ENCODE results near the gene NECTIN1.

- TF ChIP-seq BACH2 (CRISPR knock-in tag; IDR thresholded peaks at IDR 0.05; ENCODE audit: borderline replicate concordance) = no peak
- TF ChIP-seq RARB (CRISPR knock-in tag; IDR thresholded peaks at IDR 0.05) = no peak
- TF ChIP-seq ZNF70 (CRISPR knock-in tag; IDR thresholded peaks at IDR 0.05) = no peak
- no peak for TF ChIP-seq ARNTL (CRISPR knock-in tag; IDR thresholded peaks at IDR 0.05; ENCODE audit: borderline replicate concordance, low read depth)
- TF ChIP-seq, protein P1, sequence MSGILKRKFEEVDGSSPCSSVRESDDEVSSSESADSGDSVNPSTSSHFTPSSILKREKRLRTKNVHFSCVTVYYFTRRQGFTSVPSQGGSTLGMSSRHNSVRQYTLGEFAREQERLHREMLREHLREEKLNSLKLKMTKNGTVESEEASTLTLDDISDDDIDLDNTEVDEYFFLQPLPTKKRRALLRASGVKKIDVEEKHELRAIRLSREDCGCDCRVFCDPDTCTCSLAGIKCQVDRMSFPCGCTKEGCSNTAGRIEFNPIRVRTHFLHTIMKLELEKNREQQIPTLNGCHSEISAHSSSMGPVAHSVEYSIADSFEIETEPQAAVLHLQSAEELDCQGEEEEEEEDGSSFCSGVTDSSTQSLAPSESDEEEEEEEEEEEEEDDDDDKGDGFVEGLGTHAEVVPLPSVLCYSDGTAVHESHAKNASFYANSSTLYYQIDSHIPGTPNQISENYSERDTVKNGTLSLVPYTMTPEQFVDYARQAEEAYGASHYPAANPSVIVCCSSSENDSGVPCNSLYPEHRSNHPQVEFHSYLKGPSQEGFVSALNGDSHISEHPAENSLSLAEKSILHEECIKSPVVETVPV (CRISPR knock-in tag; IDR thresholded peaks at IDR 0.05) = no peak
- TF ChIP-seq ZFP3 (CRISPR knock-in tag; IDR thresholded peaks at IDR 0.05) = no peak
- no peak for TF ChIP-seq PATZ1 (CRISPR knock-in tag; IDR thresholded peaks at IDR 0.05; ENCODE audit: borderline replicate concordance)
- no peak for TF ChIP-seq TCF4 (CRISPR knock-in tag; IDR thresholded peaks at IDR 0.05; ENCODE audit: borderline replicate concordance)
- TF ChIP-seq ZC3H10 (CRISPR knock-in tag; IDR thresholded peaks at IDR 0.05) = no peak
- no peak for TF ChIP-seq TOX (CRISPR knock-in tag; IDR thresholded peaks at IDR 0.05; ENCODE audit: borderline replicate concordance)
- no peak for TF ChIP-seq PPARA (CRISPR knock-in tag; IDR thresholded peaks at IDR 0.05; ENCODE audit: borderline replicate concordance)
Observed at GRCh38 chr11:119626197-119626841, 102.7 kb downstream of the NECTIN1 start.

Data from SK-N-SH treated with all-trans-retinoic acid at 6 μM for 48 hours (cell line).